ENCODE results near the gene ST6GALNAC6. TPM values are rescaled to one million over a fixed set of nuclear protein-coding genes. Genes with fewer than 3 reads are reported as not detected.

Gene ST6GALNAC6
- total RNA-seq, 2 experiments from 2014 or later = 141 to 146 TPM

DNA sequence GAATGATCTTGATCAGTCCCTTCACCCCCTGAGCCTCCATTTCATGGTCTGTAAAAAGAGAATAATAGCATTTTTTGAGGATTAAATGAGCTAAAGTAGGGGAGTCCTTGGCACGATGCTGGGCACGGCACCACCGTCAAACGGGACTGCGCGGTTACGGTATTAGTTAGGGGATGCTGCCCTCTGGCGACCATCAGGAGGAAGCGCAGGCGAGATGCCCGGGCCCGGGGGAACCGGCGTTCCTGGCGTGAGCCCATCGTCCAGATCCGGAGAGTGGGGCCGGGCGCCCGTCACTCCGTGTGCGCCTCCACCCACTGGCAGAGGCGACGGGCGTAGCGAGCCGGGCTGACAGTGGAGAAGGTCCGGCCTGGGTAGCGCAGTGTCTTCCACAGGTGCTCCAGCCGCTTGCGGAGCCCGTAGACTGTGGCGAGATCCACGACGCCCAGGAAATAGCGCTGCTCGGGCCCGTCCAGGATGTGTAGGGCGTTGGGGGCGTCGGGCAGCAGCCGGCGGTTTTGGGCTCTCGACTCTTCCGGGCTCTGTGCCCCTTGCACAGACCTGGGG is 22.2 kb upstream of the ST6GALNAC6 start:
- Mint-ChIP-seq H3K9me3 (no peaks in the 10 kb centered on the region), H3K36me3 (ENCODE audit: low read depth) (no peaks in the 10 kb centered on the region), H3K4me3 (peak overlapping the region; percentile 21), H3K27ac (no peak overlapping the region), H3K4me1 (peaks cover 46% of the 10 kb centered on the region), H3K27me3 (peaks cover 28% of the 10 kb centered on the region)
- DNase-seq = peak; percentile 80
- ChIA-PET POLR2A (interaction anchor here (0.8 to 2.4 kb wide), 9 partner anchors 9 to 187 kb away, joined by 3 to 12 read pairs (median 4); partner anchors contain the start of genes DPM2, PIP5KL1 and TOR2A), CTCF (interaction anchor here (0.5 to 4.7 kb wide), 45 partner anchors 9 to 707 kb away, joined by 3 to 48 read pairs (median 4); partner anchors contain the start of genes CDK9, DPM2, FPGS and PIP5KL1)

DNA sequence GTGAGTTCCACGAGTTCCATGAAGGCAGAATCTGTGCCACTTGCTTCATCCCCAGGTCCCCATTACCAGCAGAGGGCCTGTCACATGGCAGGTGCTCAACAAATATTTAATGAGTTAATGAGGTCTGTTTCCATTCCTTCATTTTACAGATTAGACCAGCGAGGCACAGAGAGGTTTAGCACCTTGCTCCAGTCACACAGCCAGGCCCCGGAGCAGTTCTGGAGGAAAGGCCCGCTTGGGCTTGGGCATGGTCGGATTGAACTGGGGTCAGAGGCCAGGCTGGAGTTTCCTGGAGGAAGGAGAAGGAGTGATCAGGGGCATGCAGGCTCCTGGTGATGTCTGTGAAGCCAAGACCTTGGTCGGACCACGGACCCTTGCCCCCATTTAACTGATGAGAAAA is 21.4 kb upstream of the ST6GALNAC6 start:
- no peak for DNase-seq
- Mint-ChIP-seq H3K36me3 (ENCODE audit: low read depth) (no peaks in the 10 kb centered on the region), H3K4me1 (peaks cover 49% of the 10 kb centered on the region), H3K27ac (no peak overlapping the region), H3K4me3 (no peak overlapping the region), H3K9me3 (no peaks in the 10 kb centered on the region), H3K27me3 (peaks cover 22% of the 10 kb centered on the region)
- ChIA-PET POLR2A (interaction anchor here (0.8 to 2.4 kb wide), 7 partner anchors 15 to 186 kb away, joined by 3 to 12 read pairs (median 4); partner anchors contain the start of genes DPM2, SLC25A25 and TOR2A), CTCF (interaction anchor here (0.5 to 4.7 kb wide), 43 partner anchors 8 to 706 kb away, joined by 3 to 48 read pairs (median 5); partner anchors contain the start of genes CDK9, DPM2, FPGS and PIP5KL1)

DNA sequence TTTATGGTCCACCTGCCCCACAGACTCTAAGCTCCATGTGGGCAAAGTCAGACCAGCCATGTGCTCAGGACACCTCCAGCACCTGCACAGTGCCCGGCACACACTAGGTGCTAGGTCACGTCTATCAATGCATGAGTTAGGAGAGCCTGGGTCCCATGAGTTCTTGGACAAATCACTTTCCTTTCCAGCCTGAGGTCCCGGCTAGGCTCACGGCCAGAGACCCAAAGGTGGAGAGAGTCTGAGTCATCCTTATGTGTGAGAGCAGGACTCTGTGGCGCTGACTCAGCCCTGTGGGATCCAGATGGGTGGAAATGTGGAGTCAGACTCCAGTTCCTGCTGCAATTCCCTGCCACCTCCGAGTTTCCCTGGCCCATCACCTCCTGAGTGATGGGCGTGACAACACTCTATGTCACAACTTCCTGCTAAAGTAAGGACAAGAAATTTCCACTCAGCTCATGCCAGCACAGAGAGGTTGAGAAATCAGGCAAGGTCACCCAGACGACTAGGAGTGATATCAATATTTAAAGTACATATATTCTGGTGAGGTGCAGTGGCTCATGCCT is 19.9 kb upstream of the ST6GALNAC6 start:
- Mint-ChIP-seq H3K4me1 (peaks cover 56% of the 10 kb centered on the region), H3K27me3 (peaks cover 13% of the 10 kb centered on the region), H3K9me3 (no peaks in the 10 kb centered on the region), H3K27ac (no peak overlapping the region), H3K4me3 (no peak overlapping the region), H3K36me3 (ENCODE audit: low read depth) (no peaks in the 10 kb centered on the region)
- CTCF ChIA-PET = interaction anchor here (1.1 to 4.7 kb wide), 5 partner anchors 10 to 185 kb away, joined by 3 to 48 read pairs (median 7); partner anchors contain the start of gene TOR2A
- POLR2A ChIA-PET = interaction anchor here (0.7 to 5.3 kb wide), 4 partner anchors 14 to 149 kb away, joined by 3 to 69 read pairs (median 3); partner anchors contain the start of genes CDK9 and SLC25A25
- no peak for DNase-seq

- H3K4me3 Mint-ChIP-seq = no peak overlapping the region
- no peaks in the 10 kb centered on the region for H3K9me3 Mint-ChIP-seq
- H3K27ac Mint-ChIP-seq = no peak overlapping the region
- H3K36me3 Mint-ChIP-seq (ENCODE audit: low read depth) = peaks cover 6% of the 10 kb centered on the region
- H3K4me1 Mint-ChIP-seq = peaks cover 59% of the 10 kb centered on the region
- POLR2A ChIA-PET = interaction anchor here (0.6 to 5.3 kb wide), 2 partner anchors 14 to 299 kb away, joined by 3 to 69 read pairs; no protein-coding TSS in a partner anchor
- peaks cover 8% of the 10 kb centered on the region for H3K27me3 Mint-ChIP-seq
- CTCF ChIA-PET = interaction anchor here (1.4 to 4.7 kb wide), 5 partner anchors 14 to 184 kb away, joined by 3 to 48 read pairs (median 9); partner anchors contain the start of gene TOR2A
- no peak for DNase-seq
These were observed 19.0 kb upstream of the ST6GALNAC6 start for GRCh38 chr9:127918183-127919107.

DNA sequence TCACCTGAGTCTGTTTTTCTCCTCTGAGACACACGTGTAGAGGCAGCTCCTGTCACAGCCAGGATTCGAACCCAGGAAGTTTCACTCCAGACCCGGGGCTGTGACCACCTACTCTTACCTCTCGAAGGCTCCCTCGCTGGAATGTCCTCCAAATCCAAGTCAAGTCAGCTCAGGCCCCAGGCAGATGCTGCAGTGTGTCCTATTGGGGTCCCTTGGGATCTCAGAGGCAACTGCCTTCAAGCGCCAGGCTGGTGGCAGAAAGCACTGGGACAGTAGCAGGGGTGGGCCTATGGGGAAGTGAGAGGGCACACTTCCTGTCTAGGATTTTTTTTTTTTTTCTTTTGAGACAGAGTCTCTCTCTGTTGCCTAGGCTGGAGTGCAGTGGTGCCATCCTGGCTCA is 18.2 kb upstream of the ST6GALNAC6 start:
- POLR2A ChIA-PET = interaction anchor here (1.0 to 5.3 kb wide), 3 partner anchors 13 to 115 kb away, joined by 3 to 69 read pairs (median 4); no protein-coding TSS in a partner anchor
- peaks cover 3% of the 10 kb centered on the region for H3K27me3 Mint-ChIP-seq
- peaks cover 64% of the 10 kb centered on the region for H3K4me1 Mint-ChIP-seq
- H3K36me3 Mint-ChIP-seq (ENCODE audit: low read depth) = peaks cover 11% of the 10 kb centered on the region
- H3K27ac Mint-ChIP-seq = no peak overlapping the region
- H3K9me3 Mint-ChIP-seq = no peaks in the 10 kb centered on the region
- CTCF ChIA-PET = interaction anchor here (0.8 to 3.1 kb wide), 7 partner anchors 11 to 211 kb away, joined by 3 to 25 read pairs (median 3); partner anchors contain the start of gene TOR2A
- DNase-seq = no peak
- H3K4me3 Mint-ChIP-seq = no peak overlapping the region

- Mint-ChIP-seq H3K27ac (peak within 1 kb of the TSS; percentile 65), H3K36me3 (ENCODE audit: low read depth) (peaks cover 17% of the 10 kb centered on the region), H3K27me3 (peaks cover under 1% of the 10 kb centered on the region), H3K4me1 (peaks cover 65% of the 10 kb centered on the region), H3K9me3 (no peaks in the 10 kb centered on the region), H3K4me3 (peak within 1 kb of the TSS; percentile 72)
- ChIA-PET CTCF (interaction anchor here (0.8 to 3.1 kb wide), 10 partner anchors 12 to 212 kb away, joined by 3 to 25 read pairs (median 3); partner anchors contain the start of gene TOR2A), POLR2A (interaction anchor here (0.8 to 5.3 kb wide), 8 partner anchors 12 to 131 kb away, joined by 3 to 69 read pairs (median 6); partner anchors contain the start of genes CDK9, PIP5KL1 and ST6GALNAC6)
- peak; percentile 96 for DNase-seq
These were observed 17.5 kb upstream of the ST6GALNAC6 start, which contains the start of gene ST6GALNAC4 for GRCh38 chr9:127916720-127917581. Gene ST6GALNAC4 (minus strand): TSS chr9:127917041. CDS start chr9:127916419, 622 bp downstream.

DNA sequence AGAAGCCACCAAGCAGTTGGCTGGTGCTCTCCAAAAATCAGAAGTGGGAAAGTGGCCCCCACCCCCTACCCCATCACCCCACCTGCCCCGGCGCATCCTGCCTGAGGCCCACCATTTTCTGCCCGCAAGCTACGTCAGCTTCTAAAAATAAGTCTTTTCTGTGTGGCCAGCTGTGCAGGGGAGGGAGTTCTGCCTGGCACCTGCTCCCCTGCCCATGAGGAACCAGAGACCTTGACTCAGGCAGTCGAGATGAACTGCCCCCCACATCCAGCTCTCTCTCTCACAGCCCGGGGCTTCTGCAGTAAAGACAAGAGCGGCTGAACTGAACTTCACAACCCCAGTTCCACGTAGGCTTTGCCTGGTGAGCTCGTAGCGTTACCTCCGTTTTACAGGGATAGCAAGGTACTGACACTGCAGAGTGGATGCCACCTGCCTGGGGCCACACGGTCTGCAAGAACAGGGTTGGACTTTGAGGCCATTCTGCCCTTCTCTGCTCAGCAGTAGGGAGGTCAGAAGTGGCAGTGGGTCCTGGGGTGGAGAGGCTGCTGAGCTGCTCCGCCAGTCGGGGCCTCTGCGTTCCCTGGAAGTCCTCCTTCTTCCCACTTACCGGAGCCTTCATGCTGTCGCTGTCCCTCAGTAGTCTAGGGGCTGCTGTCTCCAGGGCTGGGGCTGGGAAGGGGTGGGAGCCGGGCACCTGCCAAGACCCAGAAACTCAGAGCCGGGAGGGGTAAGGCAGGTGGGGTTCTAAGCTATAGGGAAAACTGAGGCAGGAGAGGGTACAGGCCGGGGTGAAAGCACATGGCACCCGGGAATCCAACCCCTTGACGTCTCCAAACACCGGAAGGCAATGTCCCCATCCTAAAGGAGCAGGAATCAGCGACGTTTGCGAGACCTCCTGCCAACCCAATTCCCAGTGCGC is 16.7 kb upstream of the ST6GALNAC6 start:
- Mint-ChIP-seq H3K9me3 (no peaks in the 10 kb centered on the region), H3K27ac (peak overlapping the region; percentile 65), H3K4me3 (peak overlapping the region; percentile 72), H3K36me3 (ENCODE audit: low read depth) (peaks cover 23% of the 10 kb centered on the region), H3K27me3 (no peaks in the 10 kb centered on the region), H3K4me1 (peaks cover 66% of the 10 kb centered on the region)
- CTCF ChIA-PET = interaction anchor here (0.8 to 3.1 kb wide), 8 partner anchors 10 to 202 kb away, joined by 3 to 25 read pairs (median 3); partner anchors contain the start of gene TOR2A
- DNase-seq = no peak
- POLR2A ChIA-PET = interaction anchor here (0.7 to 5.3 kb wide), 11 partner anchors 11 to 465 kb away, joined by 3 to 69 read pairs (median 3); partner anchors contain the start of genes CDK9, PIP5KL1 and ST6GALNAC6

GRCh38 chr9:127915325-127915752 is 15.9 kb upstream of the ST6GALNAC6 start:
- Mint-ChIP-seq H3K4me1 (peaks cover 69% of the 10 kb centered on the region), H3K27ac (peak overlapping the region; percentile 61), H3K27me3 (no peaks in the 10 kb centered on the region), H3K9me3 (no peaks in the 10 kb centered on the region), H3K4me3 (peak overlapping the region; percentile 72), H3K36me3 (ENCODE audit: low read depth) (peaks cover 26% of the 10 kb centered on the region)
- ChIA-PET POLR2A (interaction anchor here (0.7 to 5.3 kb wide), 8 partner anchors 10 to 465 kb away, joined by 3 to 69 read pairs (median 5); partner anchors contain the start of genes CDK9, PIP5KL1 and ST6GALNAC6), CTCF (interaction anchor here (1.5 to 3.1 kb wide), 2 partner anchors 9 to 181 kb away, joined by 3 to 25 read pairs; partner anchors contain the start of gene TOR2A)
- DNase-seq = no peak

DNA sequence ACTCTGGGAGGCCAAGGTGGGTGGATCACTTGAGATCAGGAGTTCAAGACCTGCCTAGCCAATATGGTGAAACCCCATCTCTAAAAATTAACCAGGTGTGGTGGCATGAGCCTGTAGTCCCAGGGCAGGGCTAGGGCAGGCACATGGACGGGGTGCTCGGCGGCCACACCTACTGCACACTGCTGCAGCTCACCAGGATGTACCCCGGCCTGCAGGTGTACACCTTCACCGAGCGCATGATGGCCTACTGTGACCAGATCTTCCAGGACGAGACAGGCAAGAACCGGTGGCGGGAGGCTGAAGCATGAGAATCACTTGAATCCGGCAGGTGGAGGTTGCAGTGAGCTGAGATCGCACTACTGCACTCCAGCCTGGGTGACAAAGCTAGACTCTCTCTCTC is 14.3 kb upstream of the ST6GALNAC6 start:
- ChIA-PET CTCF (interaction anchor here (1.1 to 1.4 kb wide), 2 partner anchors 8 to 179 kb away, joined by 5 to 6 read pairs; partner anchors contain the start of gene TOR2A), POLR2A (interaction anchor here (1.1 kb wide), 1 partner anchor 51 kb away, joined by 4 read pairs; no protein-coding TSS in a partner anchor)
- Mint-ChIP-seq H3K4me1 (peaks cover 60% of the 10 kb centered on the region), H3K4me3 (no peak overlapping the region), H3K27me3 (no peaks in the 10 kb centered on the region), H3K27ac (peak overlapping the region; percentile 26), H3K9me3 (no peaks in the 10 kb centered on the region), H3K36me3 (ENCODE audit: low read depth) (peaks cover 26% of the 10 kb centered on the region)
- no peak for DNase-seq

DNA sequence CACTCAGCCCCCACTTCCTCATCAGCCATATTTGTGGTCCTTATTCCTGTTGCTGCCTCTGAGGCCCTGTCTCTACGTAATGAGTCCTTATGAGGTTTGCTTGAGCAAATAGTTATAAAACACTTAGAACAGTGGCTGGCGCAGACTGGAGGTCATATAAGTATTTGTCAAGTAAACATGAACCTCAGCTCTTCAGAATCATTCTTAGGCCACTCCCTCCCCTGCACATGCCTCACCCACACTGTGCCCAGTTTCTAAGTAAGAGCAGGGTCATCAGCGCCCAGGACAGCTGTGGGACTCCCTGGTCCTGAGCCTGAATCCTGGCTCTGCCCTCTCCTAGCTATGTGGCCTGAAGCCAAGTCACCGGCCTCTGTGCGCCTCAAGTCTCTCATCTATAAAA is 13.5 kb upstream of the ST6GALNAC6 start:
- CTCF ChIA-PET = interaction anchor here (0.7 to 1.4 kb wide), 3 partner anchors 9 to 178 kb away, joined by 3 to 6 read pairs (median 5); partner anchors contain the start of genes CDK9 and TOR2A
- Mint-ChIP-seq H3K4me3 (no peak overlapping the region), H3K27ac (peak overlapping the region; percentile 59), H3K27me3 (no peaks in the 10 kb centered on the region), H3K36me3 (ENCODE audit: low read depth) (peaks cover 26% of the 10 kb centered on the region), H3K9me3 (no peaks in the 10 kb centered on the region), H3K4me1 (peaks cover 52% of the 10 kb centered on the region)
- POLR2A ChIA-PET = interaction anchor here (0.9 to 1.3 kb wide), 2 partner anchors 110 to 142 kb away, joined by 3 read pairs; partner anchors contain the start of gene FPGS
- DNase-seq = no peak

Measured in activated CD4-positive, alpha-beta memory T cell treated with anti-CD3 and anti-CD28 coated beads, Interleukin-2, amount 10 ng/mL, durations not matched to agents 7 days and 5 days (primary cell).